BE2C (cell line): ENCODE data around the gene TRIP10.
"Not testable (repeated sequence)": the region's sequence is repeated elsewhere in the genome, so short reads cannot be mapped to it uniquely, and the experiment has no call there.

Experiments
- DNase-seq: peaks from one replicate; pipeline ENCODE4 v3.0.0-alpha.2; 2020
- H3K27me3 ChIP-seq: fragments of 250-450 bp; sonication (Bioruptor Pico); 2 replicates; pipeline ENCODE4 v1.5.1; 2020; ENCODE audit warnings: mild to moderate bottlenecking
- H3K36me3 ChIP-seq: fragments of 250-450 bp; sonication (Bioruptor Pico); 2 replicates; pipeline ENCODE4 v1.5.1; 2020; ENCODE audit warnings: mild to moderate bottlenecking
- H3K4me1 ChIP-seq: fragments of 250-450 bp; sonication (Bioruptor Pico); 2 replicates; pipeline ENCODE4 v1.5.1; 2020
- H3K4me3 ChIP-seq: 2 replicates; pipeline ENCODE4 v1.5.1; 2011; ENCODE audit warnings: low read depth, low read length
- H3K9me3 ChIP-seq: fragments of 250-450 bp; sonication (Bioruptor Pico); 2 replicates; pipeline ENCODE4 v1.5.1; 2020
- TF ChIP-seq, protein P1 (sequence below): IDR thresholded peaks from 2 replicates; pipeline ENCODE4 v1.5.1; 2012; ENCODE audit warnings: mild to moderate bottlenecking, low read depth, low read length

TRIP10 gene

DNA sequence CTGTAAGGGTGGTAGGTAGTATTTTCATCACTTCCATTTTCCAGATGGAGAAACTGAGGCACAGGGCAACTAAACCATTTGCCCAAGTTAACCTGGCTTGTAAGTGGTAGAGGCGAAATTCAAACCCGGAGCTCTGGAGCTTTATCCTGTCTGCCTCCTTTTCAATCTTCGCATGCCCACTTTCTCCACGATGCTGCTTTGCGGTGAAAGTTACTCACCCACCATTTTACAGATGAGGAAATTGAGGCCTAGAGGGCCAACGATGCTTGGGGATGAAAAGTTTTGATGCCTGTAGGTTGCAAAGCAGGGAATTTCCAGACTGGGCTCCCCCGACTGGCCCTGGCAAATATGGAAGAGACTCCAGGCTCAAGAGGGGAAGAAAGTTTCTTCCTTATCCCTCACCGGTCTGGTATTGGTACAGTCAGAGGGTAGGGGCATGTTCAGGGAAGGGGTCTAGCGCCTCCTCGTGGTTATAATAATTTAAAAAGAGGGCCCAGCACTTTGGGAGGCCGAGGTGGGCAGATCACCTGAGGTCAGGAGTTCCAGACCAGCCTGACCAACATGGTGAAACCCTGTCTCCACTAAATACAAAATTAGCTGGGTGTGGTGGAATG, 29.6 kb downstream of the TRIP10 start:
- DNase-seq: no peak
- Histone ChIP-seq H3K4me3 (no peak overlapping the region), H3K36me3 (no peaks in the 10 kb centered on the region), H3K9me3 (no peaks in the 10 kb centered on the region), H3K4me1 (no peaks in the 10 kb centered on the region), H3K27me3 (no peaks in the 10 kb centered on the region)
- TF ChIP-seq, protein P1, sequence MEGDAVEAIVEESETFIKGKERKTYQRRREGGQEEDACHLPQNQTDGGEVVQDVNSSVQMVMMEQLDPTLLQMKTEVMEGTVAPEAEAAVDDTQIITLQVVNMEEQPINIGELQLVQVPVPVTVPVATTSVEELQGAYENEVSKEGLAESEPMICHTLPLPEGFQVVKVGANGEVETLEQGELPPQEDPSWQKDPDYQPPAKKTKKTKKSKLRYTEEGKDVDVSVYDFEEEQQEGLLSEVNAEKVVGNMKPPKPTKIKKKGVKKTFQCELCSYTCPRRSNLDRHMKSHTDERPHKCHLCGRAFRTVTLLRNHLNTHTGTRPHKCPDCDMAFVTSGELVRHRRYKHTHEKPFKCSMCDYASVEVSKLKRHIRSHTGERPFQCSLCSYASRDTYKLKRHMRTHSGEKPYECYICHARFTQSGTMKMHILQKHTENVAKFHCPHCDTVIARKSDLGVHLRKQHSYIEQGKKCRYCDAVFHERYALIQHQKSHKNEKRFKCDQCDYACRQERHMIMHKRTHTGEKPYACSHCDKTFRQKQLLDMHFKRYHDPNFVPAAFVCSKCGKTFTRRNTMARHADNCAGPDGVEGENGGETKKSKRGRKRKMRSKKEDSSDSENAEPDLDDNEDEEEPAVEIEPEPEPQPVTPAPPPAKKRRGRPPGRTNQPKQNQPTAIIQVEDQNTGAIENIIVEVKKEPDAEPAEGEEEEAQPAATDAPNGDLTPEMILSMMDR: peak; percentile 14

DNA sequence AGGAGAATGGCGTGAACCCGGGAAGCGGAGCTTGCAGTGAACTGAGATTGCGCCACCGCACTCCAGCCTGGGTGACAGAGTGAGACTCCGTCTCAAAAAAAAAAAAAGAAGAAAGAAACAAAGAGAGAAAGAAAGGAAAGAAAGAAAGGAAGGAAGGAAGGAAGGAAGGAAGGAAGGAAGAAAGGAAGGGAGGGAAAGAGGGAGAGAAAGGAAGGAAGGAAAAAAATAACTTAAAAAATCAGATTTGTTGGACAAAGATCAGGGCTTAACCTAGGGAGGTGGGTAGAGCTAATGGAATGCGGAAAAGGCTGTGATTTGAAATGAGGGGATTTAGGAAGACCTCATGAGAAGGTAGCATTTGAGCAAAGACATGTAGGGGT, 32.2 kb downstream of the TRIP10 start:
- not testable (repeated sequence) for H3K4me3 ChIP-seq, H3K36me3 ChIP-seq, H3K4me1 ChIP-seq, DNase-seq, H3K9me3 ChIP-seq, H3K27me3 ChIP-seq

DNA sequence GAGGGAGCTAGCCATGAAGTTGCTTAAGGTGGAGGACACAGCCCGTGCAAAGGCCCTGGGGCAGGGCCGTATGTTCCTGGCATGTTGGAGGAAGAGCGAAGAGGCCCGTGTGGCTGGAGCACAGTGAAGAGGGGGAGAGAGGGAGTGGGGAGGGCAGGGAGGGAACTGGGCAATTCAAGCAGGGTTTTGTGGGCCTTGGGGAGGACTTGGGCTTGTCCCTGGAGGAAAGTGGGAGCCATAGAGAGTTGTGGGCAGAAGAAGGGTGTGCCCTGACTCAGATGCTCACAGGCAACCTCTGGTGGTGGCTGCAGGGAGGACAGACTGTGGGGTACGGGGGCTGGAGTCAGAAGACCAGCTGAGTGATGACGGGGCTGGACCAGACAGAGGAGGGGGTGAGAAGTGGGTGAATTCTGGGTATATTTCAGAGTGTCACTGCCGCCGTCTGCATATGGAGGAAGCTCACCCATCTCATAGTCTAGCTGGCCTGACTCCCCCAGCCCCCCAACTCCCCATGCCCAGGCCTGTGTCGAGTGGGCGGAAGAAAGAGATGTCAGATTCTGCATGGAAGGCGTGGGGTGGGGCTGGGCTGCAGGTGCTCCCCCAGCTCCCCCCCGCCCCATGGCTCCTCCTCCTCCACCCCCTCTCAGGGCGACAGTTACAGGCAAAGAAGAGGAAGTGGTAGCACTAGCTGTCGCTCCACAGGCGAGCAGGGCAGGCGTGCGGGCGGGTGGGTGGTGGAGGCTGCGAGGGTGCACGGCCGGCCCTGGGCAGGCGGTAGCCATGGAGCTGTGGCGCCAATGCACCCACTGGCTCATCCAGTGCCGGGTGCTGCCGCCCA, 32.8 kb downstream of the TRIP10 start, which contains the start of gene VAV1:
VAV1 (plus strand) TSS at position 681 of the 838 bp plus-strand sequence; CDS start at position 781, 100 bp downstream.
- DNase-seq: no peak
- TF ChIP-seq, protein P1: no peak
- Histone ChIP-seq H3K4me1 (no peaks in the 10 kb centered on the region), H3K36me3 (no peaks in the 10 kb centered on the region), H3K27me3 (no peaks in the 10 kb centered on the region), H3K9me3 (no peaks in the 10 kb centered on the region), H3K4me3 (no peak within 1 kb of the TSS)

- no peak for DNase-seq
- H3K9me3 ChIP-seq: no peaks in the 10 kb centered on the region
- no peaks in the 10 kb centered on the region for H3K27me3 ChIP-seq
- no peaks in the 10 kb centered on the region for H3K4me1 ChIP-seq
- H3K4me3 ChIP-seq: no peak overlapping the region
- TF ChIP-seq, protein P1: no peak
- H3K36me3 ChIP-seq: no peaks in the 10 kb centered on the region
Observed at GRCh38 chr19:6772866-6773322, 33.4 kb downstream of the TRIP10 start.

- Histone ChIP-seq H3K9me3 (no peaks in the 10 kb centered on the region), H3K27me3 (no peaks in the 10 kb centered on the region), H3K4me1 (no peaks in the 10 kb centered on the region), H3K4me3 (no peak overlapping the region), H3K36me3 (no peaks in the 10 kb centered on the region)
- no peak for DNase-seq
- TF ChIP-seq, protein P1: no peak
Observed at GRCh38 chr19:6773323-6773931, 33.9 kb downstream of the TRIP10 start.

DNA sequence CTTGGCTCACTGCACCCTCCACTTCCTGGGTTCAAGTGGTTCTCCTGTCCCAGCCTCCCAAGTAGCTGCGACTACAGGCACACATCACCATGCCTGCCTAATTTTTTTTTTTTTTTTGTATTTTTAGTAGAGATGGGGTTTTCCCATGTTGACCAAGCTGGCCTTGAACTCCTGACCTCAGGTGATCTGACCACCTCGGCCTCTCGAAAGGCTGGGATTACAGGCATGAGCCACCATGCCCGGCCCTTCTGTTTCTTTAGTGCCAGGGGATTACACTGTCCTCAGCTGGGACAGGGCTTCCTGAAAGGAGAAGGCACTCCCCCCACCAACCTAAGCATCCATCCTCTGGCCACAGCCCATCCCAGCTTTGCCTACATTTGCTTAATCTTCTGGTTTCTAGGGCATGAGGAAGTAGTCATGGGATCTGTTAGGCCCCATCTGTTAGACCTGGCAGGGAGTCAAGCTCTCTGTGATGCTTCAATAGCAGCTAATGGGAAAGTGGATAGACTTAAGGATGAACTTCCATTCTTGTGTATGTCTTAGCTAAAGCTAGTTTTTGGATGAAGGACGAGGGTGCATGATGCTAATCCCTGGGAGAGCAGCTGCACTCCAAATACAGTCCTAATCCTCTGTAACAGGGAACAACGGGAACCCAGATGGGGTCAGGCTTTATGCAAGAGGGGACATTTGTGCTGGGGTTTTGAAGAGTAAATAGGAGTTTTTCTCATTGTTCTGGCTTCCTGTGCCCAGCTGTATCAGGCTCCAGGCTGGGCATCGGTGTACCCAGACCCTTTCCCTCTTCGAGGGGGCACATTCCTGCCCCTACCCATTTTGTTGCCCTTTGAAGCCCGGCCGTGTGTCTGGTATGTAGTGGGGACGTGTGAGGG, 35.6 kb downstream of the TRIP10 start:
- H3K4me3 ChIP-seq: no peak overlapping the region
- no peak for DNase-seq

DNA sequence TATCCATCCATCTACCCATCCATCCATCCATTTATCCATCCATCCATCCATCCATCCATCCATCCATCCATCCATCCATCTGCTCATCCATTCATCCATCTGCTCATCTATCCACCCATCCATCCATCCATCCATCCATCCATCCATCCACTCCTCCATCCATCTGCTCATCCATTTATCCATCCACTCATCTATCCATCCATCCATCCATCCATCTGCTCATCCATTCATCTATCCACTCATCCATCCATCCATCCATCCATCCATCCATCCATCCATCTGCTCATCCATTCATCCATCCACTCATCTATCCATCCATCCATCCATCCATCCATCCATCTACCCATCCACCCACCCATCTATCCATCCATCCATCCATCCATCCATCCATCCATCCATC, 36.6 kb downstream of the TRIP10 start:
- not testable (repeated sequence) for H3K4me1 ChIP-seq

More for the DNA sequence above, 35.6 kb downstream of the TRIP10 start:
- no peaks in the 10 kb centered on the region for H3K9me3 ChIP-seq
- H3K4me1 ChIP-seq: no peaks in the 10 kb centered on the region
- no peaks in the 10 kb centered on the region for H3K36me3 ChIP-seq
- no peaks in the 10 kb centered on the region for H3K27me3 ChIP-seq
- TF ChIP-seq, protein P1: no peak

More for the DNA sequence above, 36.6 kb downstream of the TRIP10 start:
- not testable (repeated sequence) for H3K9me3 ChIP-seq, DNase-seq, H3K27me3 ChIP-seq, H3K4me3 ChIP-seq, H3K36me3 ChIP-seq
